ENCODE data around the gene OR52A5.

Gene OR52A5

GRCh38 chr11:5118893-5119292, 19.3 kb downstream of the OR52A5 start:
- Histone ChIP-seq H3K27ac (no peak overlapping the region), H3K36me3 (replicated peaks) (no peaks in the 10 kb centered on the region), H3K27me3 (replicated peaks) (no peaks in the 10 kb centered on the region), H3K4me3 (ENCODE audit: low read depth, low read length) (no peak overlapping the region)
- in situ Hi-C loops (cut with HindIII; ENCODE audit: low pct_ligation_motif_present, low sequenced_read_pairs): no loop called here
- DNase-seq: no peak
- TF ChIP-seq CTCF (IDR thresholded peaks at IDR 0.05; ENCODE audit: low read depth, low read length, missing control alignments): no peak

- no peak for TF ChIP-seq CTCF (IDR thresholded peaks at IDR 0.05; ENCODE audit: low read depth, low read length, missing control alignments)
- no peak overlapping the region for H3K4me3 ChIP-seq (ENCODE audit: low read depth, low read length)
- H3K27me3 ChIP-seq (replicated peaks): no peaks in the 10 kb centered on the region
- no peak overlapping the region for H3K27ac ChIP-seq
- no peaks in the 10 kb centered on the region for H3K36me3 ChIP-seq (replicated peaks)
- DNase-seq: no peak
- in situ Hi-C loops (cut with HindIII; ENCODE audit: low pct_ligation_motif_present, low sequenced_read_pairs): no loop called here
These were observed 20.6 kb downstream of the OR52A5 start for GRCh38 chr11:5117588-5117987.

GRCh38 chr11:5115339-5115738, 22.8 kb downstream of the OR52A5 start:
- DNase-seq: no peak

GRCh38 chr11:5107285-5107684, 30.9 kb downstream of the OR52A5 start:
- DNase-seq: no peak
- TF ChIP-seq CTCF (IDR thresholded peaks at IDR 0.05; ENCODE audit: low read depth, low read length, missing control alignments): no peak
- Histone ChIP-seq H3K27ac (no peak overlapping the region), H3K4me3 (ENCODE audit: low read depth, low read length) (no peak overlapping the region), H3K27me3 (replicated peaks) (no peaks in the 10 kb centered on the region), H3K36me3 (replicated peaks) (no peaks in the 10 kb centered on the region)
- in situ Hi-C loops (cut with HindIII; ENCODE audit: low pct_ligation_motif_present, low sequenced_read_pairs): no loop called here

More at GRCh38 chr11:5115339-5115738, 22.8 kb downstream of the OR52A5 start:
- Histone ChIP-seq H3K27ac (no peak overlapping the region), H3K4me3 (ENCODE audit: low read depth, low read length) (no peak overlapping the region), H3K27me3 (replicated peaks) (no peaks in the 10 kb centered on the region), H3K36me3 (replicated peaks) (no peaks in the 10 kb centered on the region)
- in situ Hi-C loops (cut with HindIII; ENCODE audit: low pct_ligation_motif_present, low sequenced_read_pairs): no loop called here
- TF ChIP-seq CTCF (IDR thresholded peaks at IDR 0.05; ENCODE audit: low read depth, low read length, missing control alignments): no peak

GRCh38 chr11:5103066-5103465, 35.1 kb downstream of the OR52A5 start:
- Histone ChIP-seq H3K36me3 (replicated peaks) (no peaks in the 10 kb centered on the region), H3K4me3 (ENCODE audit: low read depth, low read length) (no peak overlapping the region), H3K27ac (no peak overlapping the region), H3K27me3 (replicated peaks) (no peaks in the 10 kb centered on the region)
- in situ Hi-C loops (cut with HindIII; ENCODE audit: low pct_ligation_motif_present, low sequenced_read_pairs): no loop called here
- no peak for TF ChIP-seq CTCF (IDR thresholded peaks at IDR 0.05; ENCODE audit: low read depth, low read length, missing control alignments)
- DNase-seq: no peak

- in situ Hi-C loops (cut with HindIII; ENCODE audit: low pct_ligation_motif_present, low sequenced_read_pairs): no loop called here
- no peak overlapping the region for H3K27ac ChIP-seq
- no peak for TF ChIP-seq CTCF (IDR thresholded peaks at IDR 0.05; ENCODE audit: low read depth, low read length, missing control alignments)
- H3K27me3 ChIP-seq (replicated peaks): no peaks in the 10 kb centered on the region
- DNase-seq: no peak
- no peak overlapping the region for H3K4me3 ChIP-seq (ENCODE audit: low read depth, low read length)
- H3K36me3 ChIP-seq (replicated peaks): no peaks in the 10 kb centered on the region
These were observed 35.9 kb downstream of the OR52A5 start for GRCh38 chr11:5102246-5102645.

All from brain microvascular endothelial cell (primary cell).